A673 (cell line): ENCODE measurements around the gene GALK1.

ENCODE experiments used
- EZH2 ChIP-seq: fragments of 200-600 bp; sonication (generic); IDR thresholded peaks from 2 replicates; pipeline ENCODE4 v1.6.1; 2017; ENCODE audit warnings: borderline replicate concordance, low read depth, mild to moderate bottlenecking, mixed read lengths, antibody characterized with exemption, low read length; ENCODE audit not compliant: poor library complexity, severe bottlenecking
- TF ChIP-seq, protein P1 (sequence below): fragments of 300-800, 200-600 bp; sonication (generic); conservative IDR thresholded peaks from 2 replicates; pipeline ENCODE4 v1.5.1; 2017; ENCODE audit warnings: low read depth, mild to moderate bottlenecking, antibody characterized with exemption, low read length, moderate library complexity, mixed read lengths

DNA sequence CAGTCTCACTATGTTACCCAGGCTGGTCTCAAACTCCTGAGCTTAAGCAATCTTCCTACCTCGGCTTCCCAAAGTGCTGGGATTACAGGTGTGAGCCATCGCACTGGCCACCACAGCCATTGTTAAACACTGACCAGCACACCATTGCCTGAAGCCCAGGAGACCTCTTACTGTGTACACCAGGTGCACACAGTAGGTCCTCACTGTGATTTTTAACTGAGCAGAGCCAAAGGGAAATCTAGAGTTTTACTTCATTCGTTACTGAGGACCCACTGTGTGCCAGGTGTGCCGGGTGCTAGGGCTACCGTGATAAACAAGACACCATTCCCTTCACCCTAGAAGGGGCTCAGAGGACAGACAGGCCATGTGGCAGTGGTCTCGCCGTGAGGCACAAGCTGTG is 39.5 kb downstream of the GALK1 start:
- TF ChIP-seq, protein P1, sequence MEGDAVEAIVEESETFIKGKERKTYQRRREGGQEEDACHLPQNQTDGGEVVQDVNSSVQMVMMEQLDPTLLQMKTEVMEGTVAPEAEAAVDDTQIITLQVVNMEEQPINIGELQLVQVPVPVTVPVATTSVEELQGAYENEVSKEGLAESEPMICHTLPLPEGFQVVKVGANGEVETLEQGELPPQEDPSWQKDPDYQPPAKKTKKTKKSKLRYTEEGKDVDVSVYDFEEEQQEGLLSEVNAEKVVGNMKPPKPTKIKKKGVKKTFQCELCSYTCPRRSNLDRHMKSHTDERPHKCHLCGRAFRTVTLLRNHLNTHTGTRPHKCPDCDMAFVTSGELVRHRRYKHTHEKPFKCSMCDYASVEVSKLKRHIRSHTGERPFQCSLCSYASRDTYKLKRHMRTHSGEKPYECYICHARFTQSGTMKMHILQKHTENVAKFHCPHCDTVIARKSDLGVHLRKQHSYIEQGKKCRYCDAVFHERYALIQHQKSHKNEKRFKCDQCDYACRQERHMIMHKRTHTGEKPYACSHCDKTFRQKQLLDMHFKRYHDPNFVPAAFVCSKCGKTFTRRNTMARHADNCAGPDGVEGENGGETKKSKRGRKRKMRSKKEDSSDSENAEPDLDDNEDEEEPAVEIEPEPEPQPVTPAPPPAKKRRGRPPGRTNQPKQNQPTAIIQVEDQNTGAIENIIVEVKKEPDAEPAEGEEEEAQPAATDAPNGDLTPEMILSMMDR, result no peak
- no peak for TF ChIP-seq EZH2
